Lower lobe of right lung (tissue), 2 donors: ENCODE results near the gene SMIM20. TPM values are rescaled to one million over a fixed set of nuclear protein-coding genes. Genes with fewer than 3 reads are reported as not detected.

ENCODE experiments used
- ATAC-seq, 2 donors: fragments of 200-7000 bp; cut with Tn5 transposase; one replicate each; pipeline ENCODE4 v1.9.1; 2020 to 2022; ENCODE audit warnings: mild to moderate bottlenecking in 2 of 2, moderate library complexity in 2 of 2
- DNase-seq: peaks from one replicate; pipeline ENCODE4 v3.0.0-alpha.2; 2020
- H3K27ac ChIP-seq: fragments of 200-600 bp; one replicate; pipeline ENCODE4 v1.8.0; 2022
- H3K27me3 ChIP-seq: fragments of 200-600 bp; one replicate; pipeline ENCODE4 v1.8.0; 2022; ENCODE audit warnings: low read depth
- H3K36me3 ChIP-seq: fragments of 200-600 bp; one replicate; pipeline ENCODE4 v1.8.0; 2022; ENCODE audit warnings: mild to moderate bottlenecking
- H3K4me1 ChIP-seq: fragments of 200-600 bp; one replicate; pipeline ENCODE4 v1.8.0; 2022
- H3K4me3 ChIP-seq: fragments of 200-600 bp; one replicate; pipeline ENCODE4 v1.8.0; 2022; ENCODE audit warnings: mild to moderate bottlenecking
- H3K9me3 ChIP-seq: fragments of 200-600 bp; one replicate; pipeline ENCODE4 v1.8.0; 2022
- CTCF ChIP-seq: fragments of 200-600 bp; IDR thresholded peaks from one replicate; pipeline ENCODE4 v1.8.0; 2022; ENCODE audit warnings: antibody characterized with exemption, mild to moderate bottlenecking
- intact Hi-C: fragments of 100-400 bp; cut with DNase I; formaldehyde crosslinking; loops from one replicate; pipeline ENCODE4 v1.11.0; 2022
- total RNA-seq: library from RNA; stranded (reverse); fragmentation: NEBNext Ultra II Directional; extraction: Animal tissue kit (Norgen Biotek cat#: 25700); gene quantifications from one replicate; pipeline ENCODE4 v1.2.1, GENCODE V29; 2021
- donor health status: DM: no; HTN: yes; CAD: no; lungs with severe emphysema.

SMIM20 gene
- total RNA-seq, 1 donor from 2014 or later: 25.7 TPM

DNA sequence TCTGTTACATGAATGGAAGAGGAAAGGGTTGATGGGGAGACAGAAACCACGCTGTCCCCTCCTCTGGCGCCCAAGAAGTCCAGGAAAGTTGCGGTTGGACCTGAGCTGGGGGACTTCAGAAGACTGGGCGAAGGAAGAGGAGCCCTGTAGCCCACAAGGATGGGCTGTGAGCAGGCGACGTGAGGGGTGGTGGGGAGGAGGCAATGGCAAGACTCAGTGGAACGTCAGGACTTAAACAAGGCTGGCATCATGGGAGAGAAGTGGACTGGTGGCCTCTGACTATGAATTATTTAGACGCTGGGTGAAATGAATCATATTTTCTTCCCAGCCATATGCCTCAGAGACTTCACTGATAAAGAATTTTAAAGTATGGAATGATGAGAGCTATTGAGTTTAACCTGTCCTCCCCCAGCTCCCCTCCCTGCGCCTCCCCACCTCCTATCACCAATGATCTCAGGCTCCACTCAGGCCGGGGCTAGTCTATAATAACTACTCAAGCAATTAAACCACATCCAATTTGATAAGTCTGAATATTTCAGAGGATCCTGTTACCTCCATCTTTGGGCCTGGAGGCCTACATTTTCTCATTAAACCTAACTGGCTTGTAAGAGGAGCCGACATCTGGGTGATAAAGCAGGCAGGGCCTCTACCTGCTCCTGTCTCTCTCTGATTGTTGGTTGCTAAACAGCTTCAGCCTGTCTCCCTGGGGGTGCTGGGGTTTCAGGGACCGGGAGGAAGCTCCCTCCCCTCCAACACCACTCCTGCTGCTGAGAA lies 63.6 kb downstream of the SMIM20 start:
- ATAC-seq (no peak), DNase-seq (no peak)
- Histone ChIP-seq H3K4me1 (no peaks in the 10 kb centered on the region), H3K4me3 (no peak overlapping the region), H3K9me3 (no peaks in the 10 kb centered on the region), H3K36me3 (no peaks in the 10 kb centered on the region), H3K27ac (no peak overlapping the region), H3K27me3 (no peaks in the 10 kb centered on the region)
- TF ChIP-seq CTCF: no peak
- intact Hi-C loops: no loop called here

GRCh38 chr4:25978327-25978726 lies 64.3 kb downstream of the SMIM20 start:
- ATAC-seq (no peak), DNase-seq (no peak)
- Histone ChIP-seq H3K27me3 (no peaks in the 10 kb centered on the region), H3K9me3 (no peaks in the 10 kb centered on the region), H3K4me1 (no peaks in the 10 kb centered on the region), H3K27ac (no peak overlapping the region), H3K36me3 (no peaks in the 10 kb centered on the region), H3K4me3 (no peak overlapping the region)
- TF ChIP-seq CTCF: no peak
- intact Hi-C loops: no loop called here

Other genes with a start within 250 kb of the SMIM20 start
- 70.5 TPM for gene SEL1L3, start 51.2 kb upstream of the SMIM20 start, total RNA-seq